NB4 (cell line): ENCODE measurements around the gene TRMT44.
"Not testable (repeated sequence)": the region's sequence is repeated elsewhere in the genome, so short reads cannot be mapped to it uniquely, and the experiment has no call there.

ENCODE experiments used
- DNase-seq: peaks from one replicate; pipeline ENCODE4 v3.0.0; 2010; ENCODE audit warnings: low read depth
- H3K4me3 ChIP-seq: one replicate; pipeline ENCODE4 v1.5.1; 2011; ENCODE audit warnings: mild to moderate bottlenecking, low read depth, low read length, moderate library complexity
- MYC ChIP-seq: IDR thresholded peaks from 2 replicates; pipeline ENCODE4 v1.6.1; 2011; ENCODE audit warnings: low read depth, low read length
- POLR2A ChIP-seq: IDR thresholded peaks from 2 replicates; pipeline ENCODE4 v1.6.1; 2011; ENCODE audit warnings: mild to moderate bottlenecking; ENCODE audit not compliant: insufficient read length; ENCODE audit errors: extremely low read depth
- TF ChIP-seq, protein P1 (sequence below): IDR thresholded peaks from 2 replicates; pipeline ENCODE4 v1.6.1; 2011; ENCODE audit warnings: low read depth, low read length
- TF ChIP-seq, protein P2 (sequence below): IDR thresholded peaks from one replicate; pipeline ENCODE4 v1.5.1; 2012; ENCODE audit warnings: low read depth, low read length

TRMT44 gene

DNA sequence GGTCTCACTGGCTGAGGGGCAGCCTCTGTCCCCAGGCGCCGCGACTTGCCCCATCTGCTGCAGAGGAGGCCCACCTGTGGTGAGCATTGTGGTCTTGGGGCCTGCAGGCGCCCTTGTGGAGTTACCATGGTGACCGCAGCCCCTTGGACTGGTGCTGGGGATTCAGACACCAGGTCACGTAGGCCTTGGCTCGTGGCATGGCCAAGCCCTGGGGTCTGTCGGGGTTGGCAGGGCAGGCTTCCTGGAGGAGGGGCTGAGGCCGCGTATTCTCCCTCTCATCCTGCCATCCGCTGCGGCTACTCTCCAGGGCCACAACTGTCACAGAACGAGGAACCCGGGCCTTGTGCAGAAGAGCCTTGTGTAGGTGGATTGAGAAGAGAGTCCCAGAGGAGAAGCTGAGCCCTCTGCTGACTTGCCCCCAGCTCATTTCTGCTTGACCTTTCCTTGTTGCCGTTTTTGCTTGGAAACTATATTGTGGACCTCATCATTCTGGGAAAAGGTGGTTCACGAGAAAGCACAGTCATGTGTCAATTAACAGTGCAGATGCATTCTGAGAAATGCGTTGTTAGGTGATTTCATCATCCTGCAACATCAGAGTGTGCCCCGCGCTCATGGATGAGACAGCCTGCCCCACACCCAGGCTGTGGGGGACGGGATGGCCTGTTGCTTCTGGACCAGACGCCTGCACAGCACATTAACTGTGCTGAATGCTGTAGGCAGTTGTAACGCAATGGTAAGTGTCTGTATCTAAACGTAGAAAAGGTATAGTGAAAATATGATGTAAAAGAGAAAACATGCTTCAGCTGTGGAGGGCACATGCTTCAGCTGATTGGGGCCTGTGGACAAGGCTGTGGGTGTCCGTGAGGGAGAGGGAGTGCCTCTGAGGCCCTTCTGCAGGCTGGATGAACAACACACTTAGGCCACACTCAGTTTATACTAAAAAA is 38.5 kb downstream of the TRMT44 start:
- DNase-seq, result no peak
- TF ChIP-seq, protein P1, sequence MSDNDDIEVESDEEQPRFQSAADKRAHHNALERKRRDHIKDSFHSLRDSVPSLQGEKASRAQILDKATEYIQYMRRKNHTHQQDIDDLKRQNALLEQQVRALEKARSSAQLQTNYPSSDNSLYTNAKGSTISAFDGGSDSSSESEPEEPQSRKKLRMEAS, result no peak
- no peak for TF ChIP-seq POLR2A
- no peak for TF ChIP-seq MYC
- TF ChIP-seq, protein P2, sequence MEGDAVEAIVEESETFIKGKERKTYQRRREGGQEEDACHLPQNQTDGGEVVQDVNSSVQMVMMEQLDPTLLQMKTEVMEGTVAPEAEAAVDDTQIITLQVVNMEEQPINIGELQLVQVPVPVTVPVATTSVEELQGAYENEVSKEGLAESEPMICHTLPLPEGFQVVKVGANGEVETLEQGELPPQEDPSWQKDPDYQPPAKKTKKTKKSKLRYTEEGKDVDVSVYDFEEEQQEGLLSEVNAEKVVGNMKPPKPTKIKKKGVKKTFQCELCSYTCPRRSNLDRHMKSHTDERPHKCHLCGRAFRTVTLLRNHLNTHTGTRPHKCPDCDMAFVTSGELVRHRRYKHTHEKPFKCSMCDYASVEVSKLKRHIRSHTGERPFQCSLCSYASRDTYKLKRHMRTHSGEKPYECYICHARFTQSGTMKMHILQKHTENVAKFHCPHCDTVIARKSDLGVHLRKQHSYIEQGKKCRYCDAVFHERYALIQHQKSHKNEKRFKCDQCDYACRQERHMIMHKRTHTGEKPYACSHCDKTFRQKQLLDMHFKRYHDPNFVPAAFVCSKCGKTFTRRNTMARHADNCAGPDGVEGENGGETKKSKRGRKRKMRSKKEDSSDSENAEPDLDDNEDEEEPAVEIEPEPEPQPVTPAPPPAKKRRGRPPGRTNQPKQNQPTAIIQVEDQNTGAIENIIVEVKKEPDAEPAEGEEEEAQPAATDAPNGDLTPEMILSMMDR, result no peak
- H3K4me3 ChIP-seq, result no peak overlapping the region

DNA sequence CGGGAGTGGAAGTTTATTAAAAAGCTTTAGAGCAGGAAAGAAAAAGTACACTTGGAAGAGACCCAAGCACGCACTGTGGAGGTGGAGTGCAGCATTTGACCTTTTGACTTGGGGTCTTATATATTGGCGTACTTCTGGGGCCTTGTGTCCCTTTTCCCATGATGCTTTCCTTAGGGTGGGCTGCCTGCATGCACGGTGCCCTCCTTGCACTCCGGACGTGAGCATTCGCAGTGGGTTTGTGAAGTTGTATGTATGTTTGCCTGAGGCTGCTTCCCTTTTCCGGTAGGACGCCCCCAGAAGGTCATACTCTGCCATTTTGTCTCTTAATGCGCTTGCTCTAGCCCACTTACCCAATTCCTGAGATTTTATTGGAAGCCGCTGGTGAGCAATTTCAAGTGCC is 39.6 kb downstream of the TRMT44 start:
- no peak for TF ChIP-seq MYC
- TF ChIP-seq, protein P1, result no peak
- TF ChIP-seq, protein P2, result no peak
- no peak for TF ChIP-seq POLR2A
- H3K4me3 ChIP-seq, result no peak overlapping the region
- DNase-seq, result no peak

DNA sequence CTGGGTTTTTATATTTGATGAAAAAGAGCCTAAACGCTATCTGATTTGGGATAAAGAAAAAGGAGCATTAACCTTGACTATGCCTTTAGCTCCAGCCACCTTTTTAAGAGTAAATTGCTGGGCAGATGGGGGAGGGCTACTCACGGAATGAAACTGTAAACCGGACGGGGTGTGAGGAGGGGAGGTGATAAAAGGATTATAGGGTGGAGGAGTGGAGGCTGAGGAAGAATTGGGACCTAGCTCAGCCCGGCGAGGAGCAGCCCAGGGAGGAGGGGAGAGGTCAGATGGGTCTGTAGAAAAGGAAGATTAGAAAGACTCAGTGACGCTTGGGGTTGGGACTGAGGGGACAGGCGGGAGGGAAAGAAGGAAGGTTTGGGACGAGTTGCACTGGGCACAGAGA is 46.1 kb downstream of the TRMT44 start:
- H3K4me3 ChIP-seq, DNase-seq: not testable (repeated sequence)

DNA sequence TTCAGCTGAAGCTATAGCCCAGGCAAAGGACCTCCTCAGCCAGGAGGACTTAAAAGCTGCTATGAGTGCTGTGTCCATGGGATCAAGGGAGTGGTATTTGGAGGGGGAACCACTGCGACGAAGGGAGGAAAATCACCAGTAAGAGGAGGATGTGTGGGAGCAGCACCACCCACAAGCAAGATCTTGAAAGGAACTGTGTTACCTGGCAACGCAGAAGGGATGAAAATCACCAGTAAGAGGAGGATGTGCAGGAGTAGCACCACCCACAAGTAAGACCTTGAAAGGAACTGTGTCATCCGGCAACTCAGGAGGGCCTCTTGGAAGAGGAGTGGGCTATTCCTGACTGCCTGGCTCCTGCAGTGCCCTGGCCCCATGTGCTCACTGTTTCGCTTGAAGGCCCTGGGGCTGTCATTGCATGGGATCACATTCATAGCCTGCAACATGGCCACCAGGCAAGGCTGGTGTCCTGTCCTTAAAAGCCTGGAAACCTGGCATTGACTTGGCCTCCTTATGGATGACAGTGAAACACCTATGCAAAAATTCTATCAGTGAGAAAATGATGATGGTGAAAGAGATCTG is 48.3 kb downstream of the TRMT44 start:
- no peak for DNase-seq
- TF ChIP-seq, protein P1, result no peak
- TF ChIP-seq MYC (no peak), POLR2A (no peak)
- TF ChIP-seq, protein P2, result no peak
- no peak overlapping the region for H3K4me3 ChIP-seq

- H3K4me3 ChIP-seq, DNase-seq: not testable (repeated sequence)
Observed at GRCh38 chr4:8491478-8491877, 50.9 kb downstream of the TRMT44 start.

- no peak for DNase-seq
- no peak for TF ChIP-seq POLR2A
- no peak for TF ChIP-seq MYC
- TF ChIP-seq, protein P2, result no peak
- TF ChIP-seq, protein P1, result no peak
- H3K4me3 ChIP-seq, result no peak overlapping the region
Observed at GRCh38 chr4:8492174-8492573, 51.6 kb downstream of the TRMT44 start.

DNA sequence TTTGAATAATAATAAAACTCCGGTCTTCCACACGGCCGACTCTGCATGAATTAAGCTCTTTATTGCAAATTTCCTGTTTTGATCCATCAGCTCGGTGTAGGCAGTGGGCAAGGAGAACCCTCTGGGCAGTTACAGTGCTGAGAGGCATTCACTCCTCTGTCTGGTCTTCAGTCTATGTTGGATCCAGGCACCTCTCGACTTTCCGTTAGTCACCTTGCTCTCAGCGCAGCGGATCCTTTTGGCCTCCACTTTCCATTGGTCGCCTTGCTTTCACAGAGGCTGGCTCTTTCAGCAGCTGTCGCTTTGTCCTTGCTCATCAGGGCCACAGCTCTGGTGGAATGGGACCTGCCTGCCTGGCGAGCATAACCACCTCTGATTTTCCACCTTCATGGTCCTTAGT is 52.9 kb downstream of the TRMT44 start:
- no peak overlapping the region for H3K4me3 ChIP-seq
- TF ChIP-seq POLR2A (no peak), MYC (no peak)
- TF ChIP-seq, protein P1, result no peak
- TF ChIP-seq, protein P2, result no peak
- DNase-seq, result no peak
